22Rv1 (cell line): ENCODE data around the gene IGF2BP2.
"Not testable (repeated sequence)": the region's sequence is repeated elsewhere in the genome, so short reads cannot be mapped to it uniquely, and the experiment has no call there.

Experiments
- H3K27ac ChIP-seq: fragments of 450-650 bp; 2 replicates; pipeline ENCODE4 v1.5.1; 2017
- CTCF ChIP-seq: fragments of 450-650 bp; IDR thresholded peaks from 2 replicates; pipeline ENCODE4 v1.5.1; 2017; ENCODE audit warnings: mild to moderate bottlenecking
- ZFX ChIP-seq: fragments of 450-650 bp; IDR thresholded peaks from 2 replicates; pipeline ENCODE4 v1.6.1; 2017; ENCODE audit warnings: antibody characterized with exemption, borderline replicate concordance

The IGF2BP2 gene

GRCh38 chr3:185818267-185818875, 6.5 kb downstream of the IGF2BP2 start:
- TF ChIP-seq ZFX, result no peak
- TF ChIP-seq CTCF, result no peak
- H3K27ac ChIP-seq, result no peak overlapping the region

GRCh38 chr3:185815391-185816282, 9.2 kb downstream of the IGF2BP2 start:
- TF ChIP-seq CTCF (no peak), ZFX (no peak)
- H3K27ac ChIP-seq, result no peak overlapping the region

GRCh38 chr3:185813691-185814215, 11.1 kb downstream of the IGF2BP2 start:
- H3K27ac ChIP-seq, result no peak overlapping the region
- TF ChIP-seq ZFX (no peak), CTCF (no peak)

- TF ChIP-seq ZFX (no peak), CTCF (no peak)
- no peak overlapping the region for H3K27ac ChIP-seq
These were observed 11.6 kb downstream of the IGF2BP2 start for GRCh38 chr3:185813205-185813604.

- no peak overlapping the region for H3K27ac ChIP-seq
- TF ChIP-seq ZFX (no peak), CTCF (no peak)
These were observed 17.3 kb downstream of the IGF2BP2 start for GRCh38 chr3:185807445-185808068.

- H3K27ac ChIP-seq, result not testable (repeated sequence)
These were observed 26.1 kb downstream of the IGF2BP2 start for GRCh38 chr3:185798831-185799110.

- no peak overlapping the region for H3K27ac ChIP-seq
- TF ChIP-seq CTCF, result no peak
- no peak for TF ChIP-seq ZFX
These were observed 26.6 kb downstream of the IGF2BP2 start for GRCh38 chr3:185797993-185798830.
